Putamen (tissue), 1 donor: ENCODE data around the gene ATP10A.

Source experiments
- DNase-seq: peaks from one replicate; pipeline ENCODE4 v3.0.0-alpha.2; 2016; ENCODE audit warnings: low spot score

ATP10A gene

DNA sequence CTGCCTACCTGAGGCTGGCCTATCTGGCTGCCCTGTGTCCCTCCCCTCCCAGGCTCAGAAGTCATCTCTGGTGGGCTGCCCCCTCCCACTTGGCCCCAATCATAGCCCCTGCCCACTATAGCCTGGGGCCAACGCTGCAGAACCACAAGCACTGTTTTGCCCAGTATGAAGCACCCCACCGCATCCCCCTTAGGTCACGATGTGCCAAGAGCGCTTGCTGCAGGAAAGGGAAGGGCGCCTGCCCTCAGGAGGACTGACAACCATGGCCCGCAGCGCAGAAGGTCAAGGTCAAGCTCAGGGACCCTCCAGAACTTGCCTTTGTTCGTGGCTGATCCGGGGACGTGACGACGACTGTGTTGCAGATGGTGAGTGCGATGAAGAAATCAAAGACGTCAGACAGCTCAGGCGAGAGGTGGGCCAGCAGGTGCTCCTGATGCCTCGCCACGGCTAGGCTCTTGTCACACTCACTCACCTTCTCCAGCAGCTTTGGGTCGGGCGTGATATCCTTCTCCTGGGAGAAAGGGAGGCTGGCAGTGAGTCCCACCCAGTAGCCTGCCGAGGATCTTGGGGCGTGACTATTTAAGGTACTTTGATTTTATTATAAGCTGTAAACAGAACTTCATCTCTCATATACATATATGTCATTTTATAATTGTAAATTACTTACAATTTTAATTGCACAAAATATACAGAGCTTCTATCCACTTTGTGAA is 146.6 kb downstream of the ATP10A start:
- DNase-seq, result no peak

GRCh38 chr15:25715536-25716413 is 147.4 kb downstream of the ATP10A start:
- no peak for DNase-seq

- DNase-seq, result no peak
Observed at GRCh38 chr15:25714538-25714840, 148.6 kb downstream of the ATP10A start.

- no peak for DNase-seq
Observed at GRCh38 chr15:25713736-25714537, 149.2 kb downstream of the ATP10A start.

DNA sequence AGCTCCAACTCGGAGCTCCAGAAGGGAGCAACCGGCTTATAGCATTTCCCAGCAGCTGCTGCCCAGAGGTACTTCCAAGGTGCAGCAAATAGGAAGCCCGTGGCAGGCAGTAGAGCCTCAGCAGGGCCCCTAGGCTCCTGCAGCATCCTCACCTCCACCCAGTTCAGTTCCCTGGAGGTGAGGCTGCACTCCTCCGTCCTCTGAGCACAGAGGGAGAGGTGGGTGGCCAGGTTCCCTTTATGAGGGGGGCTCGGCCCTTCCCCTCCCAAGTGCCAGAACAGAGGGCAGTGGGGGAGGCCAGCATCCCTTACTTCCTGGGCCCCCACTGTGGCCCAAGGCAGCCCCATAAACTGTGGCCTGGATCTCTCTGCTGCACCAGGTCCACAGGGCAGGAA is 150.2 kb downstream of the ATP10A start:
- no peak for DNase-seq

GRCh38 chr15:25712192-25712960 is 150.8 kb downstream of the ATP10A start:
- DNase-seq, result no peak

GRCh38 chr15:25711691-25712090 is 151.4 kb downstream of the ATP10A start:
- DNase-seq, result no peak

- no peak for DNase-seq
Observed at GRCh38 chr15:25711164-25711563, 152.0 kb downstream of the ATP10A start.

DNA sequence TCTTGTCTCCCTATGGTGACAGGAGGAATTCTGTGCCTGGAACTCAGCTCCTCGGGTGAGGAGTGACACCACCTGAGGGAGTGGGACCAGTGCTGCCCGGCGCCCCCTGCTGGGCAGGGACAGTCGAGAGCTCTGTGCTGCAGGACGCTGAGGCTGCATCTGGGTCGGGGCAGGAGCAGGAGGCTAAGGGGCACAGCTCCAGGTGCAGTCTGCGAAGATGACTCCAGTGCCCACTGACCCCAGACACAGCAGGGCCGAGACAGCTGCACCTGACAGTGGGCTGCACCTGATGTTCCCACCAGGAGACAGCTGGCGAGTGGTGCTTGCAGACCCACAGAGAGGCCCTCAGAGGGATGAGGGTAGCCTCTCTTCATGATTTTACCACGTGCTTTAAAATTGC is 152.9 kb downstream of the ATP10A start:
- DNase-seq, result no peak

GRCh38 chr15:25709437-25710159 is 153.5 kb downstream of the ATP10A start:
- DNase-seq, result no peak

DNA sequence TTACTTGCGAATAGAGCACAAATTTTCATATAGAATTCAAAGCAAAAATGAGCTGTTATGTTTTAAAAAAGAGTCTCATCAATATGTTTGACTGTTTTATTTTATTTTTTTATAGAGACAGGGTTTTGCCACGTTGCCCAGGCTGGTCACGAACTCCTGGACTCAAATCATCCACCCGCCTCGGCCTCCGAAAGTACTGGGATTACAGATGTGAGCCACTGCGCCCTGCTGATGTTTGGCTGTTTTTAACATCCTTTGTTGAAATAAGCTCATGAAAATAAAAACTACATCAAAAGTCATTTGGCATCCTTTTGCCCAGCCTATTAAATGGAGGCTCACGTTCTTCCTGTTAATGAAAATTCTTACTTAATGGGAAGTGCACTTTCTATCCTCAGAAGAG is 154.7 kb downstream of the ATP10A start:
- DNase-seq, result no peak

DNA sequence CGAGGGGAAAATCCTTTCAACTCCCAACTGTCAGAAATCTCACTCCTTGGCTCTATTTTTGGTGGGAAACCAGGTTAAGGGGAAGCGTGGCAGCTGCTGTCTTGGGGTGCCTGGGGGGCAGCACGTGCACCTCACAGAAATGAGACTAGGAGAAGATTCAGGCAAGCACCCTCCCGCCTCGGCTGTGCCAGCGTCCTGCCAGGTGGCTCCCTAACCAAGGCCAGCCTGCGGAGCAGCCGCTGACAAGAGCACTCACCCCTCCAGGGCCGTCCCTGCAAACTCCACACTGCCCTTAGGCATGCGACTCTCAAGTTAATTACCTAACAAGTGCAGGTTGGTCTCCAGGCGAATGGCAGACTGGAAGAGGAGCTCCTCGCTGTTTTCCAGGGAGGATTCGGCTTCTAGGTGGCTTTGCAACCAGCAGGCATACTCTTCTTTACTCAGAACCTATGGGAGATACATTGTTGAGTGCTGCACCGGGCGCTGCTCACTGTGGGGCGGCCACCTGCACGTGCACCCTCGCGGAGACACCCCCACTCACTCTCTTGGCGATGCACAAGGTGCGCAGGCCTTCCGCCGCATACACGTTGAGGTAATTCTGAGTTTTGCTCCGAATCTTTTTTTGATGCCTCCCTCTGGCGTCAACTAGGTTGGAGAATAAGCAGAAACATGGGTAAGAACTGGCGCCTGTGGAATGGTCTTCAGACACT is 155.3 kb downstream of the ATP10A start:
- no peak for DNase-seq

DNA sequence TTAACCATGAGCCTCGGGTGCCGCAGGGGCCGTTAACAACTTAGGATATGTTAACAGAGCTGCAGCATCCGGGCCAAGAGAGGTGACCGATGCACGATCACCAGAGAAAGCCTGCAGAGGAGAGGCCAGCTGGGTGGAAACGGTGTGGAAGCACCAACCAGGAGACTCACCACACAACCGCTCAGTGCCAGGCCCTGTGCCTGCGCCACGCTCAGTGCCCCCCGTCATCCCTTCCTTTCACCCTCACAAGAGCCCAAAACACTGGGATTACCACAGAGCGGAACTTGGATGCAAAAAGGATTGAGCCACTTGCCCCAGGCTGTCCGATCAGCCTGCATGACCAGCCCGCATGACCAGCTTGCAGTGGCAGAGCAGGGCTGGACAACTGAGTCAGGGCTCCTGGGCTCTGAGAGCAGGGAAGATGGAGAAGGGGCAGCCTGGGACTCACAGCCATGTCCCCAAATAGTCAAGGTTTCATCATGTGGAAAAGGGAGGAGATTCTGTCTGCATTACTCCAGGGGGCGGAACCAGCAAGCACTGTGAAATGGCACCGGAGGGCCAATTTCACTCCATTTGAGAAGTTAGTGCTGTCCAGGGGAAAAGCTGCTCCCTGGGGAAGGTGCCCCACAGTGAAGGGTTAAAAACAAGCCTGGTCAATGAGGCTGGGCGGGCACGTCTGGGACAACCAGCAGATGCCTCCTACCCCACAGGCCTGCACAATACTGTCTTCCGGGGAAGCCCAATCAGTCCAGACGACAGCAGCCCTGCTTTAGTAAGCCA is 156.8 kb downstream of the ATP10A start:
- DNase-seq, result no peak

GRCh38 chr15:25705433-25706115 is 157.6 kb downstream of the ATP10A start:
- no peak for DNase-seq

DNA sequence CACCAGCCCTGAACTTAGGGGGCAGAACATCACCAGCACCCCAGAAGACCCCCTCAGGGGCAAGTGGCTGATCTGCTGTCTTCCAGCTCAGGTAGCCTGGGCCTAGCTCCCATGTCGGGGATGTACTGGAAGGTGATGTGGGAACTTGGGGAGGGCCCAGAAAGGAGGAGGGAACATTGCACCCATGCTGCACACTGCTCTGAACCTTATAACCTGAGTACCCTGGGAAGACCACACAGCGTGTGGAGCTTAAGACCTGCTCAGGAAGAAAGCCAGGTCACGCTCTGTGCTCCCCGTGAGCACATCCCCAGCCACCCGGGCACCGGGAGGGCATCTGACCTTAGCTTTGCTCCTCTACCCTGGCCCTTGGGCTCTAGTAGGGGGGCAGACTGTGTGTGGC is 159.4 kb downstream of the ATP10A start:
- no peak for DNase-seq

DNA sequence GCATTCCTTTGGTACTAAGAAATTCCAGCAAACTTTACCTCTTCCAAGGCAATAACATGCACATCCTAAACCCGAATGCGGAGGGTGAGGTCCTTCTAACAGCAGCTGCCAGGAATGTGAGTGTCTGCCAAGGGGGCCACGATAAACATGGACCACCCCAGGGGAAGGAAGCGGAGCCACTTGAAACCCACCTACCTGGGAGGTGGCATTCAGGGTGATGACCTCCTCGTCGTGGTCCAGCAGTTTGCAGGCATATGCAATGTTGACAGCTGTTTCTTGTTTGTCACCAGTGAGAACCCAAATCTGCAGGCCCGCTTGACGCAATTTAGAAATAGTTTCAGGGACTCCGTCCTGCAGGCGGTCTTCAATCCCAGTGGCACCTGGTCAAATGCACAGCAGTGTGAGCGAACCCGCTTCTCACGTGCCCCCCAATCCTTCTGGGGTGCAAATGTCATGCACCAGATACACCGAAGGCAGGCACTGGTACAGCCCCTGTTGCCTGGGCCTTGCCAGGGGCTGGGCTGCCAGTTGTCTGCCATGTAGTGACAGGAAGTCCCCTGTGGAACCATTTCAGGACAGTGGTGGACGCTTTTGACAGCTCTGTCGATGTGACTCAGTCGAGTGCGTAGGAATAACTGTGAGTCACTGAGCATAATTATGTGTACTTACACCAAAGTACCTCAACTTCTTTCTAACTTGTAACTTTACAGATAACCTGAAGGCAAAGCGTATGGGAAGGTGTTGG is 161.2 kb downstream of the ATP10A start:
- peak; percentile 38 for DNase-seq

GRCh38 chr15:25700916-25701315 is 162.2 kb downstream of the ATP10A start:
- no peak for DNase-seq

DNA sequence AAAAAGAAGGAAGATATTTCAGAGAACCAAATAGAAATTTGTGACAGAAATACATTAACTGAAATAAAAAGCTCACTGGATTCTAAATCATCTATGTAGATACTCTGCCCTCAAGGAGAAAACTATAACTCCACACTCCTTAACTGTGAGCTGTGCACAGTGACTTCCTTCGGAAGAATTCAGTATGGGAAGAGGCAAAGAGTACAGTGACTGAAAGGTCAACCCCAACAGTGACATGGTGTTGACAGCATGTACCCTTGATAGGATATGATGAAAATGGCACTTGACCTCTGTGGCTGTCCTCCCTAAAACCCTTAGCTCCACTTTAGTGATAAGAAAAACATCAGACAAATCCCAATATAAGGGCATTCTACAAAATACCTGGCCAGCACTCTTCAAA is 165.5 kb downstream of the ATP10A start:
- DNase-seq, result no peak
